GM10248 (cell line): ENCODE results near the gene NOP14.

Experiments
- CTCF ChIA-PET: fragments of 300-600 bp; sonication (Branson Sonifier 250); formaldehyde crosslinking; extraction: SDS; loops from one replicate; lab custom pipeline; 2021; ENCODE audit warnings: antibody characterized with exemption; lab: Yijun Ruan, JAX
- POLR2A ChIA-PET: fragments of 350-650 bp; sonication (Branson Sonifier 250); formaldehyde crosslinking; extraction: SDS; loops from one replicate; lab custom pipeline; 2020; ENCODE audit warnings: antibody characterized with exemption; lab: Yijun Ruan, JAX
- DNase-seq: peaks from one replicate; pipeline ENCODE4 v3.0.0; 2012; ENCODE audit errors: extremely low spot score
- CTCF ChIP-seq: IDR thresholded peaks from 2 replicates; pipeline ENCODE4 v1.5.1; 2012; ENCODE audit warnings: mild to moderate bottlenecking, low read depth; ENCODE audit errors: extremely low read depth, missing control alignments, control extremely low read depth

The NOP14 gene

GRCh38 chr4:2908686-2909085 is 54.5 kb downstream of the NOP14 start:
- ChIA-PET CTCF (interaction anchor here (1.0 kb wide), 1 partner anchor 30 kb away, joined by 3 read pairs; no protein-coding TSS in a partner anchor), POLR2A (no interaction called here)
- TF ChIP-seq CTCF: no peak
- DNase-seq: no peak

GRCh38 chr4:2907706-2908293 is 55.4 kb downstream of the NOP14 start:
- CTCF ChIA-PET: no interaction called here
- no peak for TF ChIP-seq CTCF
- POLR2A ChIA-PET: no interaction called here
- DNase-seq: no peak

GRCh38 chr4:2907226-2907625 is 56.0 kb downstream of the NOP14 start:
- ChIA-PET CTCF (interaction anchor here (1.7 kb wide), 1 partner anchor 8 kb away, joined by 4 read pairs; no protein-coding TSS in a partner anchor), POLR2A (no interaction called here)
- TF ChIP-seq CTCF: no peak
- DNase-seq: no peak

GRCh38 chr4:2906218-2906617 is 57.0 kb downstream of the NOP14 start:
- POLR2A ChIA-PET: no interaction called here
- no peak for DNase-seq
- CTCF ChIA-PET: interaction anchor here (1.2 to 1.7 kb wide), 2 partner anchors 9 to 94 kb away, joined by 3 to 4 read pairs; no protein-coding TSS in a partner anchor
- no peak for TF ChIP-seq CTCF

GRCh38 chr4:2905544-2905943 is 57.7 kb downstream of the NOP14 start:
- POLR2A ChIA-PET: no interaction called here
- no peak for DNase-seq
- CTCF ChIA-PET: no interaction called here
- TF ChIP-seq CTCF: no peak

- ChIA-PET POLR2A (no interaction called here), CTCF (no interaction called here)
- DNase-seq: no peak
- TF ChIP-seq CTCF: no peak
Measured at GRCh38 chr4:2902126-2902525, 61.1 kb downstream of the NOP14 start.

GRCh38 chr4:2901186-2901585 is 62.0 kb downstream of the NOP14 start:
- CTCF ChIA-PET: no interaction called here
- no peak for DNase-seq
- TF ChIP-seq CTCF: no peak
- POLR2A ChIA-PET: no interaction called here
